Metanephros (tissue), 2 donors: Measurements from ENCODE around the gene FBXL15. TPM values are rescaled to one million over a fixed set of nuclear protein-coding genes. Genes with fewer than 3 reads are reported as not detected.

ENCODE experiments used
- small RNA-seq: library from RNA; depleted of rRNA; stranded (forward); fragments of <200 nt; gene quantifications from one replicate; pipeline ENCODE3, GENCODE V24; 2014; ENCODE audit warnings: low replicate concordance
- total RNA-seq: library from RNA; depleted of rRNA; stranded (reverse); fragments of >200 nt; gene quantifications from one replicate; pipeline ENCODE4 v1.2.3, GENCODE V29; 2014

FBXL15 gene, protein sequence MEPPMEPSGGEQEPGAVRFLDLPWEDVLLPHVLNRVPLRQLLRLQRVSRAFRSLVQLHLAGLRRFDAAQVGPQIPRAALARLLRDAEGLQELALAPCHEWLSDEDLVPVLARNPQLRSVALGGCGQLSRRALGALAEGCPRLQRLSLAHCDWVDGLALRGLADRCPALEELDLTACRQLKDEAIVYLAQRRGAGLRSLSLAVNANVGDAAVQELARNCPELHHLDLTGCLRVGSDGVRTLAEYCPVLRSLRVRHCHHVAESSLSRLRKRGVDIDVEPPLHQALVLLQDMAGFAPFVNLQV
- 14.8 TPM for total RNA-seq

DNA sequence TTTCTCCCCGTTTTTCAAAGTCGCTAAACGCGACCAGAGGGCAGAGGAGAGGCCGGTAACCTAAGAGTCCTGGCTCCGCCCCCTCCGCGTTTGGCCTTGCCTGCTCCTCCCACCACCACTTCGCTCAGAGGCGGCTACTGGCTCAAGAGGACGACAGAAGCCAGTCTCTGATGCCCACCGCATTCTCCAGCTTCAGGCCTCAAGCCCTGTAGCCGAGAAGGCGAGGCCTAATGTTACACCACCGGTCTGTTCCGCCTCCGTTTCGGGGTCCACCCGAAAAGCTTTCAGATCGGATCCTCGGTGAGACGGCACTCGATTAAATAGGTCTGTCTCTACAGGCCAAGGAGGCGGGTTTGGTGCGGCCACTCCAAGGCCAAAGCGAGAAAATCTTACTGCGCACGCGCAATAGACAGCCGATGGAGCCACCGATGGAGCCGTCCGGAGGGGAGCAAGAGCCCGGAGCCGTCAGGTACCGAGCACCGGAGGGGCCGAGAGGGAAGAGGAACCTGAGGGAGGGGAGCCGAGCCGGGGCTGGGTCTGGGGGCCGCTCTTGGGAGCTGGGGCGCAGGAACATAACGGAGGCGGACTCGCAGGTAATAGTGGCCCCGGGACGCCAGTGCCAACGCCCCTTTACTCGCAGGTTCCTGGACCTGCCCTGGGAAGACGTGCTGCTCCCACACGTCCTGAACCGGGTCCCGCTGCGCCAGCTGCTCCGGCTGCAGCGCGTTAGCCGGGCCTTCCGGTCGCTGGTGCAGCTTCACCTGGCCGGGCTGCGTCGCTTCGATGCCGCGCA, at the start of gene FBXL15:
TSS of gene FBXL15 (plus strand) at position 123 of the 793 bp plus-strand sequence. CDS start at position 417, 294 bp downstream.

DNA sequence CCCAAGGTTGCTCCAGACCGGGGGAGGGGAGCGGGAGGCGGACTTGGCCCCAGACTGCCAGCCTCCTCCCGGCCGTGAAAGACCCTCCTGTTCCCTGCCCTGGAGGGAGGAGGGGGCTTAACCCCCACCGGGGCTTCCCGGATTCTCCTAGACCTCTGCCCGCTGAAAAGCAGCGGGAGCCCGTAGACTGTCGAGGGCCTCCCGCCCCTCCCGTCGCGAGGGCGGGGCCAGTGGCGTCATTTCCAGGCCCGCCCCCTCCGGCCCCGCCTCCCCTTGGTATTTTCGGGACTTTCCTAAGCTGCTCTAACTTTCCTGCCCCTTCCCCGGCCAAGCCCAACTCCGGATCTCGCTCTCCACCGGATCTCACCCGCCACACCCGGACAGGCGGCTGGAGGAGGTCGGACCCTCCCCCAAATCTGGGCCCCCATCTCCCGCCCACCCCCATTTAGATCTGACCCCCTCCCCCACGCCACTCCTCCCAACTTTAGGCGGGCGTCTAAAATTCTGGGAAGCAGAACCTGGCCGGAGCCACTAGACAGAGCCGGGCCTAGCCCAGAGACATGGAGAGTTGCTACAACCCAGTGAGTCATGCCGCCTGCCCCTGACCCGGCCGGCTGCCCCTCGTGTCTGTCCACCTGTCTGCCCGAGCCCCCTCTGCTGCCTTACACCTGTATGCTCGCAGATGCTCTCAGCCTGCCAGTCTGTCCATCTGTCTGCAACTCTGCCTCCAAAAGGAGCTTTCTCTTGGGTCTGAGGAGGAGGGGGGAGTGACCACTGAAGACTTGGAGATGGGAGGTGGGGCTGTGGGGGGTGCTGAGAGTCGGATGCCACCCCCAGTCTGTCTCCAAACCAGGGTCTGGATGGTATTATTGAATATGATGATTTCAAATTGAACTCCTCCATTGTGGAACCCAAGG, 25.0 kb upstream of the FBXL15 start, which contains the start of gene NFKB2:
TSS of gene NFKB2 (plus strand) at position 306 of the 917 bp plus-strand sequence. CDS start at position 561, 255 bp downstream.

DNA sequence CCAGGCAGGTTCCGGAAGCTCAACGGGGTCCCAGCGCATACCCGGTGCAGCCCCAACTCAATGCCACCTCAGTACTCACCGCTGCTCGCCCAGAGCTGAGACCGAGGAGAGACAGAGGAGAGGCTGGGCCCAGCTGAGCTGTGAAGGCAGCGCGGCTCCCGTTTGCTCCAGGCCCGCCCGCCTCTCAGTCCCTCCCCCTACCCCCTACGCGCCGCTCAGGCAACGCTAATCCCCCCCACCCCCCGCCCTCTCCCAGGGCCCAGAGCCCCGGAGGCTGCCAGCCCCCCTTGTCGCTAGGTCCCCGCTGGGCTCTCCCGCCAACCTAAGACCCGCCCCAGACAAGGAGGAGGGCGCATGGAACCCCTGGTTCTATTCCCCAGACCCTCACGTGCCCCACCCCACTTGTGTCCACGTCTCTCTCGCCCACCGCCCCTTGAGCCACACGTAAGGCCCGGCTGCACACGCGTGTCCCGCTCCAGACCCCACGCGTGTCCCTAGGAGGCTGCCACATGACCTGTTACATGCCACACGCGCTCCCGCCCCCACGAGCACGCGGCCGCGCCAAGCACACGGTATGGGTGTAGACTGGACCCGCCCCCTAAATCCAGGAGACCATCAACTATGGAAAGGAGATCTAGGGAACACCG, 1.9 kb upstream of the FBXL15 start, which contains the start of gene PSD:
TSS of gene PSD (minus strand) at position 164 of the 647 bp plus-strand sequence. CDS start 1,747 bp downstream, outside the sequence.

DNA sequence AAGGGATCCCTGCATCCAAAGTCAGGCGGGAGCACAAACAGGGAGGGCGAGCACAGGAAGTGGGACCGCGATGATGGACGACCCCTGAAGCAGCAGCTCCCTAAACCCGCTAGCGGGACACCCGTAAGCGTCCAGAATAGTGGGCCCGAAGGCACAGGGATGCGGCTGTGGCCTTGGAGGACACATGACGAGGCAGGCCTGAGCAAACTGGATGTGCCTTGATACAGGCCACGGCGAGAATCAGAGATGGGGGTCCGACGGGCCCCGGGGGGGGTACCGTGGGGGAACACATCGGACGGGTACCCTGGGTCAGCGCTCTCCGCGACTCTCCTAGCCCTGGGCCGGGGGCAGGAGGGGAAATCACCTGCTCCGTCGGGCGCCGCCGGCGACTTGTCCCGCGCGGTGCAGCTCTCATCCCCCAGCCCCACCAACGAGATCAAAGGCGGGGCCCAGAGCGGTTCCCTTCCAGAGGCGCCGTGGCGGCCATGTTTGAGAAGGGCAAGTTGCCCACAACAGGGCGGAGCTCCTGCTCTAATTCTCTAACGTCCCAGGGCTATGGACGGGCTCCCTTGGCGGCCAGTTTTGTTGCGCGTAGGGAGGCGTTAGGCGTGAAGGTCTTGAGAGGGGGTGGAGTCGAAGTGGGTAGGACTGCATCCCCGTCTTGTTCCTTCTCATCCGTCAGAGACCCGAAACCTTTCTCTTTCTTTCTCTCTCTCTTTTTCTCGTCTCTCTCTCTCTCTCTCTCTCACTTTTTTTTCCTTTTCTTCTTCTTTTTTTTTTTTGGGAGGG, 11.7 kb downstream of the FBXL15 start, which contains the start of gene CUEDC2:
TSS of gene CUEDC2 (minus strand) at position 413 of the 789 bp plus-strand sequence. CDS start 7,386 bp downstream, outside the sequence.

DNA sequence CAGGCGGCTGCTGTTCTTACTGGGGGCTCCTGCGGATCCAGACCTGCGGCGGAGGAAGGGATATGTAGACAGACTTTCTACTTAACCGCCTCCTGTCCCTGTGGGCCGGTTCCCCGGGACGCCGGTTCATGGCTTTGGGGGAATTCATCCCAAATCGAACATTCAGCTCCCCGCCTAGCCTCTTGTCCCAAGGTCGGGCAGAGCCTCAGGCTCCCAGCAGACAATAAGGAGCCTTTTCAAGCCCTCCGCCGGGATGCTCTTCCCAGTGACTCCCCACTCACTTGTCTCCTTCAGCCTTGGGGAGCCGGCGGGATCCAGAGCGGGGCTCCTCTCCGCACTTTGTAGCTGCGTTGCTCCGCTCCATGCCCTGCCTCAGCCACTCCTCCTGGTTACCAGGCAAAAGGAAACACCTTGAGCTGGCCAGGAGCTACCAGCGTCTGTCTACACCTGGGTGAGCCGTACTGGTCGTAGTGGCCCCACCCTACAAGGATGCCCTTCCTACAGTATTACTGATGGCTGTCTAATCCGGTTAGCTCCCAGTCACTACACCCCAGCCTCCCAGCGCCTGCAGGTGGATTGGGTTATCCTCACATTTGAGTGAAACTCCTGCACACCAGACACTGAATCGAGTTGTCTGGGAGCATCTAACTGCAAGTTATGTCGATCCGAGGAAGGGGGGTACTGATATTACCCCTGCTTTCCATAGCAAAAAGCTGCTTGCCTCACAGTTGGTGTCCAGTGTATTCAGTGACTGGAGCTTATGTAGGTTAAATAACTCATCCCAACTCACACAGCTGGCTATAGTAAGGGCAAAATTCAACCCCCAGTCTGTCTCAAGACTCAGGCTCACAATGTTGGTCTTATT, 30.7 kb downstream of the FBXL15 start, which contains the start of gene C10orf95:
TSS of gene C10orf95 (minus strand) at position 439 of the 865 bp plus-strand sequence. CDS start 450 bp downstream, outside the sequence.

Small RNA genes within 50 kb of the gene (small RNA-seq; reads per million reads assigned to genes)
- 1,551 reads per million, percentile 99 among the genes with 10 or more reads in this experiment for gene MIR146B

Other genes starting within 250 kb of the FBXL15 start
- gene ELOVL3, start 194.5 kb upstream of the FBXL15 start, total RNA-seq: 1.3 TPM
- gene PITX3, start 179.3 kb upstream of the FBXL15 start, total RNA-seq: 3.7 TPM
- gene GBF1, start 175.3 kb upstream of the FBXL15 start, total RNA-seq: 41.2 TPM
- gene NFKB2, start 25.1 kb upstream of the FBXL15 start, total RNA-seq: 31.9 TPM
- gene PSD, start 2.1 kb upstream of the FBXL15 start, total RNA-seq: 11.7 TPM
- 45.4 TPM for gene CUEDC2, start 11.7 kb downstream of the FBXL15 start, total RNA-seq
- 0.35 TPM for gene C10orf95, start 30.7 kb downstream of the FBXL15 start, total RNA-seq
- 87.7 TPM for gene ACTR1A, start 81.9 kb downstream of the FBXL15 start, total RNA-seq
- gene SUFU, start 83.1 kb downstream of the FBXL15 start, total RNA-seq: 15.8 TPM
- gene TRIM8, start 223.6 kb downstream of the FBXL15 start, total RNA-seq: 98.5 TPM